OCI-LY7 (cell line): ENCODE data around the gene ZYX.

Experiments
- EZH2phosphoT487 ChIP-seq: fragments of 200-600 bp; sonication (generic); IDR thresholded peaks from 2 replicates; pipeline ENCODE4 v1.6.1; 2018; ENCODE audit warnings: low read depth, borderline replicate concordance, mild to moderate bottlenecking, mixed run types, antibody characterized with exemption, low read length, moderate library complexity, mixed read lengths
- TF ChIP-seq, protein P1 (sequence below): fragments of 200-600 bp; sonication (generic); conservative IDR thresholded peaks from 2 replicates; pipeline ENCODE4 v1.5.1; 2014; ENCODE audit warnings: mild to moderate bottlenecking, antibody characterized with exemption, low read length, moderate library complexity, mixed read lengths

DNA sequence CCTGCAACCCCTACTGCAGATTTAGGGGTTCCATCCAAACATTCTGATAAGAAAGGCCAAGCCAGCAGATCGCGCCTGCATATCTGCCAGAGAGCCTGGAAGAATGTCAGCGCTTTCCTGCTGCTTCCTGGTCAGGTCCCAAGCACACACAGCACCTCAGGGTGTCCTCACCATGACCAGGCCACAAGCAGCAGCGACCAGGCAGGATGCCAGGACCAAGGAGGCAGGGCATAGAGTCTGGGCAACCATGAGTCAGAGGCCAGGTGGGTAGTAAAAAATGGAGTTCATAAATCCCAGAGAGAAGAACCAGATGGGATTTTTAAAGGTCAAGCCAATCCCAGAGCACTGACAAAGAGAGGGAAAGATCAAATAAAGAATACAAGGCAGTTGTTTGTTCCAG is 13.2 kb upstream of the ZYX start:
- TF ChIP-seq, protein P1, sequence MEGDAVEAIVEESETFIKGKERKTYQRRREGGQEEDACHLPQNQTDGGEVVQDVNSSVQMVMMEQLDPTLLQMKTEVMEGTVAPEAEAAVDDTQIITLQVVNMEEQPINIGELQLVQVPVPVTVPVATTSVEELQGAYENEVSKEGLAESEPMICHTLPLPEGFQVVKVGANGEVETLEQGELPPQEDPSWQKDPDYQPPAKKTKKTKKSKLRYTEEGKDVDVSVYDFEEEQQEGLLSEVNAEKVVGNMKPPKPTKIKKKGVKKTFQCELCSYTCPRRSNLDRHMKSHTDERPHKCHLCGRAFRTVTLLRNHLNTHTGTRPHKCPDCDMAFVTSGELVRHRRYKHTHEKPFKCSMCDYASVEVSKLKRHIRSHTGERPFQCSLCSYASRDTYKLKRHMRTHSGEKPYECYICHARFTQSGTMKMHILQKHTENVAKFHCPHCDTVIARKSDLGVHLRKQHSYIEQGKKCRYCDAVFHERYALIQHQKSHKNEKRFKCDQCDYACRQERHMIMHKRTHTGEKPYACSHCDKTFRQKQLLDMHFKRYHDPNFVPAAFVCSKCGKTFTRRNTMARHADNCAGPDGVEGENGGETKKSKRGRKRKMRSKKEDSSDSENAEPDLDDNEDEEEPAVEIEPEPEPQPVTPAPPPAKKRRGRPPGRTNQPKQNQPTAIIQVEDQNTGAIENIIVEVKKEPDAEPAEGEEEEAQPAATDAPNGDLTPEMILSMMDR, result no peak
- no peak for TF ChIP-seq EZH2phosphoT487
